Natural killer cell (primary cell): ENCODE results near the gene GALNT2. TPM values are rescaled to one million over a fixed set of nuclear protein-coding genes. Genes with fewer than 3 reads are reported as not detected.

Experiments used
- ATAC-seq, 3 donors: fragments of 150-1000 bp in 2 of 3; fragments of 200-7000 bp in 1 of 3; cut with Tn5 transposase; 1 replicate in 1 of 3; 2 replicates in 2 of 3; pipeline ENCODE4 v1.10.0; 2021; ENCODE audit warnings: mild to moderate bottlenecking in 2 of 3, moderate library complexity in 2 of 3
- DNase-seq, 2 donors: peaks; one replicate each; pipeline versions ENCODE4 v3.0.0 to v3.0.0-alpha.2; 2013 to 2021; ENCODE audit warnings: mixed read lengths in 1 of 2
- H3K27ac ChIP-seq: one replicate; pipeline ENCODE4 v1.5.1; 2013; ENCODE audit warnings: mild to moderate bottlenecking, low read length
- H3K27me3 ChIP-seq: one replicate; pipeline ENCODE4 v1.6.1; 2013; ENCODE audit warnings: low read length; ENCODE audit not compliant: control insufficient read depth, insufficient read depth
- H3K36me3 ChIP-seq: one replicate; pipeline ENCODE4 v1.6.1; 2013; ENCODE audit warnings: low read length; ENCODE audit not compliant: control insufficient read depth, insufficient read depth
- H3K4me1 ChIP-seq: one replicate; pipeline ENCODE4 v1.6.1; 2013; ENCODE audit warnings: low read length; ENCODE audit not compliant: control insufficient read depth, insufficient read depth
- H3K4me3 ChIP-seq: one replicate; pipeline ENCODE4 v1.5.1; 2013; ENCODE audit warnings: low read length
- H3K9me3 ChIP-seq: one replicate; pipeline ENCODE4 v1.6.1; 2013; ENCODE audit warnings: low read length; ENCODE audit not compliant: control insufficient read depth, insufficient read depth
- H3K27ac Mint-ChIP-seq, 2 donors: one replicate each; pipeline ENCODE4 v1.8.0; 2022; ENCODE audit warnings: mild to moderate bottlenecking in 2 of 2, mixed read lengths in 2 of 2, moderate library complexity in 1 of 2
- H3K27me3 Mint-ChIP-seq, 2 donors: one replicate each; pipeline ENCODE4 v1.8.0; 2022; ENCODE audit warnings: low read depth in 2 of 2, mixed read lengths in 2 of 2
- H3K36me3 Mint-ChIP-seq: one replicate; pipeline ENCODE4 v1.8.0; 2022; ENCODE audit warnings: mixed read lengths
- H3K4me1 Mint-ChIP-seq, 2 donors: one replicate each; pipeline ENCODE4 v1.8.0; 2022; ENCODE audit warnings: mixed read lengths in 2 of 2
- H3K4me3 Mint-ChIP-seq: one replicate; pipeline ENCODE4 v1.8.0; 2022; ENCODE audit warnings: mild to moderate bottlenecking, moderate library complexity, mixed read lengths
- H3K9me3 Mint-ChIP-seq, 2 donors: one replicate each; pipeline ENCODE4 v1.8.0; 2022; ENCODE audit warnings: mixed read lengths in 2 of 2
- CTCF ChIP-seq: fragments of 200-600 bp; IDR thresholded peaks from one replicate; pipeline ENCODE4 v1.8.0; 2022; ENCODE audit warnings: antibody characterized with exemption
- WGBS: methylation state at CpG from one replicate; pipeline ENCODE4 v1.1.7; 2013; ENCODE audit warnings: missing lambda C conversion rate; ENCODE audit not compliant: insufficient coverage; 5-methylcytosine and 5-hydroxymethylcytosine counted together
- intact Hi-C: fragments of 100-400 bp; cut with micrococcal nuclease; formaldehyde crosslinking; loops from one replicate; pipeline ENCODE4 v1.14.2; 2022
- total RNA-seq, 4 donors: library from RNA; stranded (reverse); fragments of 120-200 nt in 1 of 4; gene quantifications; one replicate each; pipeline versions ENCODE4 v1.2.3 to v1.2.4, GENCODE V29; 2013 to 2022

Gene GALNT2
- total RNA-seq, 3 donors from 2014 or later (not counting 1 experiment from before 2014, with no cell fraction given) = 31.2 to 53.6 (median 47.3) TPM

GRCh38 chr1:230264342-230264741 lies 197.3 kb downstream of the GALNT2 start:
- H3K36me3 Mint-ChIP-seq = no peaks in the 10 kb centered on the region

GRCh38 chr1:230265200-230266115 lies 198.4 kb downstream of the GALNT2 start:
- ATAC-seq (no peak), DNase-seq (no peak)
- no peak overlapping the region for H3K4me3 Mint-ChIP-seq
- Histone ChIP-seq H3K4me1 (peaks cover 11% of the 10 kb centered on the region), H3K9me3 (no peaks in the 10 kb centered on the region), H3K4me3 (no peak overlapping the region), H3K27ac (no peak overlapping the region), H3K36me3 (peaks cover 29% of the 10 kb centered on the region), H3K27me3 (no peaks in the 10 kb centered on the region)
- no peak overlapping the region for H3K27ac Mint-ChIP-seq
- WGBS = 91% methylated on average over 17 of the region's 17 CpGs
- no peaks in the 10 kb centered on the region for H3K27me3 Mint-ChIP-seq
- no peak for TF ChIP-seq CTCF
- H3K4me1 Mint-ChIP-seq = peaks cover 3 to 7% of the 10 kb centered on the region in 2 donors
- intact Hi-C loops = no loop called here
- H3K36me3 Mint-ChIP-seq = no peaks in the 10 kb centered on the region
- H3K9me3 Mint-ChIP-seq = no peaks in the 10 kb centered on the region

More at GRCh38 chr1:230264342-230264741, 197.3 kb downstream of the GALNT2 start:
- intact Hi-C loops = no loop called here
- WGBS = 63% methylated on average over 8 of the region's 8 CpGs
- H3K4me1 Mint-ChIP-seq = peaks cover 0 to 4% of the 10 kb centered on the region in 2 donors
- H3K4me3 ChIP-seq = no peak overlapping the region
- H3K27me3 Mint-ChIP-seq = no peaks in the 10 kb centered on the region
- H3K27ac Mint-ChIP-seq = no peak overlapping the region
- peaks cover under 1% of the 10 kb centered on the region for H3K4me1 ChIP-seq
- no peaks in the 10 kb centered on the region for H3K27me3 ChIP-seq
- no peak for ATAC-seq
- H3K36me3 ChIP-seq = peaks cover 29% of the 10 kb centered on the region
- no peaks in the 10 kb centered on the region for H3K9me3 ChIP-seq
- no peak overlapping the region for H3K4me3 Mint-ChIP-seq
- no peak for TF ChIP-seq CTCF
- H3K27ac ChIP-seq = no peak overlapping the region
- DNase-seq = no peak
- no peaks in the 10 kb centered on the region for H3K9me3 Mint-ChIP-seq

GRCh38 chr1:230266456-230266855 lies 199.4 kb downstream of the GALNT2 start:
- H3K27me3 ChIP-seq = no peaks in the 10 kb centered on the region
- DNase-seq (no peak), ATAC-seq (no peak)
- Mint-ChIP-seq H3K36me3 (no peaks in the 10 kb centered on the region), H3K9me3 (no peaks in the 10 kb centered on the region), H3K27me3 (no peaks in the 10 kb centered on the region), H3K4me3 (no peak overlapping the region), H3K27ac (no peak overlapping the region), H3K4me1 (peaks cover 13 to 17% of the 10 kb centered on the region in 2 donors)
- H3K4me3 ChIP-seq = no peak overlapping the region
- TF ChIP-seq CTCF = no peak
- peaks cover 27% of the 10 kb centered on the region for H3K36me3 ChIP-seq
- no peak overlapping the region for H3K27ac ChIP-seq
- H3K4me1 ChIP-seq = peaks cover 21% of the 10 kb centered on the region
- H3K9me3 ChIP-seq = no peaks in the 10 kb centered on the region
- 50% methylated on average over 2 of the region's 2 CpGs for WGBS
- intact Hi-C loops = no loop called here
